Breast epithelium (tissue), 3 donors: Measurements from ENCODE around the gene CDH13.

Experiments used
- POLR2A ChIP-seq: fragments of 450-650 bp; IDR thresholded peaks from one replicate; pipeline ENCODE4 v1.6.1; 2016; ENCODE audit warnings: antibody characterized with exemption, mild to moderate bottlenecking, moderate library complexity
- POLR2AphosphoS5 ChIP-seq, 3 donors: sonication (generic); formaldehyde crosslinking; IDR thresholded peaks; one replicate each; pipeline ENCODE4 v1.6.1; 2017; ENCODE audit warnings: antibody characterized with exemption in 3 of 3
- TF ChIP-seq, protein P1 (sequence below), 3 donors: fragments of 450-650 bp; IDR thresholded peaks; one replicate each; pipeline ENCODE4 v1.5.1; 2016 to 2017; ENCODE audit warnings: antibody characterized with exemption in 3 of 3, mild to moderate bottlenecking in 3 of 3, moderate library complexity in 3 of 3

DNA sequence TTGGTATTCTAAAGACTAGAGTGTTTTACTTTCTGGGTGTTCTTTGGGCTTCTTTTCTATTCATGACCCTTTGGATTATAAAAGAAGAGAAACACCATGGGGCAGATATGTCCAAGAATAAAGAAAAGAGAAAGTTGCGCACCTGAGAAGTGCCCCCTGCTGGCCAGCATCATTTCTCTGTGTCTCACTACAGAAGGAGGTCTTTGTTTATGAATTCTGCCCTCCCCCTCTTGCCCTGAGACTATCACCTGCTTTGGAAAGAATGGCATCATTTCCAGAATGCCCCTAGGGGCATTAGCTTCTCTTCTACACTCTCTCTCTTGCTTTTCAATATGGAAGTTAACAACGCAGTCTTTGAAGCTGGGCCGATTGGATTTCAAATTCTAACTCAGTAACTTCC, 45.0 kb downstream of the CDH13 start:
- TF ChIP-seq, protein P1, sequence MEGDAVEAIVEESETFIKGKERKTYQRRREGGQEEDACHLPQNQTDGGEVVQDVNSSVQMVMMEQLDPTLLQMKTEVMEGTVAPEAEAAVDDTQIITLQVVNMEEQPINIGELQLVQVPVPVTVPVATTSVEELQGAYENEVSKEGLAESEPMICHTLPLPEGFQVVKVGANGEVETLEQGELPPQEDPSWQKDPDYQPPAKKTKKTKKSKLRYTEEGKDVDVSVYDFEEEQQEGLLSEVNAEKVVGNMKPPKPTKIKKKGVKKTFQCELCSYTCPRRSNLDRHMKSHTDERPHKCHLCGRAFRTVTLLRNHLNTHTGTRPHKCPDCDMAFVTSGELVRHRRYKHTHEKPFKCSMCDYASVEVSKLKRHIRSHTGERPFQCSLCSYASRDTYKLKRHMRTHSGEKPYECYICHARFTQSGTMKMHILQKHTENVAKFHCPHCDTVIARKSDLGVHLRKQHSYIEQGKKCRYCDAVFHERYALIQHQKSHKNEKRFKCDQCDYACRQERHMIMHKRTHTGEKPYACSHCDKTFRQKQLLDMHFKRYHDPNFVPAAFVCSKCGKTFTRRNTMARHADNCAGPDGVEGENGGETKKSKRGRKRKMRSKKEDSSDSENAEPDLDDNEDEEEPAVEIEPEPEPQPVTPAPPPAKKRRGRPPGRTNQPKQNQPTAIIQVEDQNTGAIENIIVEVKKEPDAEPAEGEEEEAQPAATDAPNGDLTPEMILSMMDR (IDR thresholded peaks at IDR 0.05), result no peak
- TF ChIP-seq POLR2A (no peak), POLR2AphosphoS5 (IDR thresholded peaks at IDR 0.05) (no peak)
